ENCODE measurements around the gene METTL25B.

GRCh38 chr1:156767879-156768604 lies 39.8 kb downstream of the METTL25B start:
- no peak for TF ChIP-seq GATA2 (IDR thresholded peaks at IDR 0.05; ENCODE audit: low read depth, low read length)
- no peak for TF ChIP-seq GATA3 (IDR thresholded peaks at IDR 0.05; ENCODE audit: low read depth, low read length)

Data from SH-SY5Y (cell line).